K562 (cell line): ENCODE measurements around the gene LRCOL1. TPM values are rescaled to one million over a fixed set of nuclear protein-coding genes. Genes with fewer than 3 reads are reported as not detected.

Source experiments
- ATAC-seq: fragments of 200-7000 bp; cut with Tn5 transposase; 3 replicates; pipeline ENCODE4 v1.9.1; 2020; ENCODE audit warnings: moderate library complexity
- BruUV-seq: library from RNA; stranded (reverse); fragments of 400-500 nt; replicated peaks from 2 replicates; lab custom pipeline; 2021; lab: Mats Ljungman, UMichigan
- CTCF ChIA-PET: fragments of 300-600 bp; formaldehyde crosslinking; extraction: SDS; loops from one replicate; lab custom pipeline; 2021; ENCODE audit warnings: low intra/inter-chr PET ratio; lab: Yijun Ruan, JAX
- POLR2A ChIA-PET: fragments of 300-600, 350-650 bp; sonication (Branson Sonifier 250); formaldehyde crosslinking; extraction: SDS; loops from one replicate; lab custom pipeline; 2021; ENCODE audit warnings: antibody characterized with exemption, inconsistent platforms; lab: Yijun Ruan, JAX
- DNase-seq, 4 experiments: peaks; one replicate each; pipeline versions ENCODE4 v3.0.0 to v3.0.0-alpha.2; 2011 to 2018; ENCODE audit warnings: low spot score in 3 of 4, mixed read lengths in 3 of 4; ENCODE audit errors: extremely low read depth in 1 of 4
- FAIRE-seq: peaks from 2 replicates; lab custom pipeline; 2011; peaks lifted over from hg19 to GRCh38; lab: Jason Lieb, UNC
- H2AFZ ChIP-seq: 2 replicates; pipeline ENCODE4 v1.6.0; 2011; ENCODE audit warnings: low read depth, low read length, control low read depth, inconsistent platforms
- H3K27ac ChIP-seq: fragments of 200-600 bp; 3 replicates; pipeline ENCODE4 v1.8.0; 2011; ENCODE audit warnings: low read depth, mild to moderate bottlenecking, control low read depth, inconsistent platforms, low read length, moderate library complexity, mixed read lengths; ENCODE audit errors: extremely low read depth
- H3K27me3 ChIP-seq, 2 experiments: fragments of 300-600 bp in 1 of 2; 2 replicates in 1 of 2; 3 replicates in 1 of 2; pipeline versions ENCODE4 v1.6.0 to v1.8.0; 2011; ENCODE audit warnings: inconsistent platforms in 2 of 2, low read length in 2 of 2, mild to moderate bottlenecking in 1 of 2, mixed read lengths in 1 of 2, moderate library complexity in 1 of 2; ENCODE audit not compliant: control insufficient read depth in 2 of 2, insufficient read depth in 2 of 2
- H3K36me3 ChIP-seq: fragments of 300-600 bp; 3 replicates; pipeline ENCODE4 v1.8.0; 2011; ENCODE audit warnings: mild to moderate bottlenecking, low read length, inconsistent platforms; ENCODE audit not compliant: control insufficient read depth, insufficient read depth
- H3K4me1 ChIP-seq, 2 experiments: fragments of 200-600 bp in 1 of 2; replicated peaks in 1 of 2; 2 replicates in 1 of 2; 3 replicates in 1 of 2; pipeline versions ENCODE4 v1.5.1 to v1.8.0; 2011; ENCODE audit warnings: inconsistent platforms in 2 of 2, low read length in 2 of 2, mild to moderate bottlenecking in 1 of 2, mixed read lengths in 1 of 2, moderate library complexity in 1 of 2; ENCODE audit not compliant: control insufficient read depth in 2 of 2, insufficient read depth in 2 of 2
- H3K4me2 ChIP-seq: 2 replicates; pipeline ENCODE4 v1.6.1; 2011; ENCODE audit warnings: low read length, control low read depth, inconsistent platforms, mixed read lengths; ENCODE audit not compliant: insufficient read depth
- H3K4me3 ChIP-seq: fragments of 200-600 bp; sonication (generic), shearing (Covaris generic); 2 replicates; pipeline ENCODE4 v1.5.1; 2016; ENCODE audit warnings: control low read depth, inconsistent platforms
- H3K79me2 ChIP-seq: fragments of 200-600 bp; 3 replicates; pipeline ENCODE4 v1.8.0; 2011; ENCODE audit warnings: low read length, inconsistent platforms; ENCODE audit not compliant: control insufficient read depth, insufficient read depth
- H3K9ac ChIP-seq, 2 experiments: 2 replicates each; pipeline versions ENCODE4 v1.6.0 to v1.6.1; 2011; ENCODE audit warnings: low read depth in 2 of 2, low read length in 2 of 2, control low read depth in 1 of 2, inconsistent platforms in 1 of 2, mild to moderate bottlenecking in 1 of 2, mixed read lengths in 1 of 2; ENCODE audit not compliant: insufficient read depth in 1 of 2
- H3K9me1 ChIP-seq: one replicate; pipeline ENCODE4 v1.6.0; 2011; ENCODE audit warnings: inconsistent platforms, mild to moderate bottlenecking, low read length, moderate library complexity; ENCODE audit not compliant: control insufficient read depth, insufficient read depth
- H3K9me3 ChIP-seq: replicated peaks from 2 replicates; pipeline ENCODE4 v1.5.1; 2011; ENCODE audit warnings: low read depth, low read length, inconsistent platforms; ENCODE audit not compliant: control insufficient read depth, insufficient read depth
- H4K20me1 ChIP-seq: replicated peaks from 2 replicates; pipeline ENCODE4 v1.6.1; 2011; ENCODE audit warnings: low read length, inconsistent platforms, mixed read lengths; ENCODE audit not compliant: control insufficient read depth, insufficient read depth
- CBFA2T2 ChIP-seq: fragments of 450-650 bp; conservative IDR thresholded peaks from 2 replicates; pipeline ENCODE4 v1.6.1; 2017; ENCODE audit warnings: mild to moderate bottlenecking
- E2F3 ChIP-seq: fragments of 250-450 bp; sonication (Bioruptor Pico); IDR thresholded peaks from 2 replicates; pipeline ENCODE4 v1.4.0; 2020; ENCODE audit warnings: mild to moderate bottlenecking
- EWSR1 ChIP-seq: fragments of 450-650 bp; IDR thresholded peaks from 2 replicates; pipeline ENCODE4 v1.6.1; 2018; ENCODE audit warnings: borderline replicate concordance, mild to moderate bottlenecking, low read depth, moderate library complexity; ENCODE audit not compliant: partially characterized antibody
- GATAD2B ChIP-seq: fragments of 450-650 bp; IDR thresholded peaks from 2 replicates; pipeline ENCODE4 v1.6.1; 2017; ENCODE audit warnings: mild to moderate bottlenecking, borderline replicate concordance
- KDM1A ChIP-seq, 2 experiments: fragments of 450-650 bp; IDR thresholded peaks; 2 replicates each; pipeline ENCODE4 v1.6.1; 2016; ENCODE audit warnings: mild to moderate bottlenecking in 2 of 2
- NR4A1 ChIP-seq, 2 experiments: fragments of 250-450 bp in 1 of 2; fragments of 450-650 bp in 1 of 2; sonication (Bioruptor Pico) in 1 of 2; IDR thresholded peaks; 2 replicates each; pipeline versions ENCODE4 v1.4.0 to v1.6.1; 2016 to 2020; ENCODE audit warnings: mild to moderate bottlenecking in 2 of 2, missing compliant biosample characterization in 1 of 2, missing genetic modification characterization in 1 of 2, moderate library complexity in 1 of 2
- NUFIP1 ChIP-seq: fragments of 450-650 bp; IDR thresholded peaks from 2 replicates; pipeline ENCODE4 v1.6.1; 2018; ENCODE audit not compliant: partially characterized antibody
- POLR2B ChIP-seq: fragments of 450-650 bp; IDR thresholded peaks from 2 replicates; pipeline ENCODE4 v1.6.1; 2018; ENCODE audit warnings: low read depth; ENCODE audit not compliant: partially characterized antibody
- RBM25 ChIP-seq: fragments of 200-400 bp; formaldehyde crosslinking; IDR thresholded peaks from 2 replicates; pipeline ENCODE4 v1.6.1; 2018; ENCODE audit warnings: low read length, low read depth, moderate library complexity; ENCODE audit not compliant: severe bottlenecking
- RFX5 ChIP-seq: IDR thresholded peaks from 2 replicates; pipeline ENCODE4 v1.6.1; 2011; ENCODE audit warnings: low read depth, mild to moderate bottlenecking, improper control_type of control experiment, low read length
- TARDBP ChIP-seq: fragments of 450-650 bp; IDR thresholded peaks from 2 replicates; pipeline ENCODE4 v1.6.1; 2016
- TOE1 ChIP-seq, 2 experiments: fragments of 450-650 bp in 1 of 2; sonication (generic) in 1 of 2; formaldehyde crosslinking in 1 of 2; IDR thresholded peaks; 2 replicates each; pipeline versions ENCODE4 v1.7.1 to v1.8.0; 2016 to 2022; ENCODE audit warnings: borderline replicate concordance in 2 of 2, mild to moderate bottlenecking in 2 of 2, antibody characterized with exemption in 1 of 2, inconsistent platforms in 1 of 2, low read depth in 1 of 2, missing genetic modification reagents in 1 of 2, moderate library complexity in 1 of 2
- ZNF212 ChIP-seq: fragments of 450-650 bp; formaldehyde crosslinking; IDR thresholded peaks from 2 replicates; pipeline ENCODE4 v1.4.0; 2020; ENCODE audit warnings: mild to moderate bottlenecking
- WGBS: fragments of 100-300 bp; shearing (Covaris generic); methylation state at CpG from one replicate; pipeline ENCODE4 v1.1.6; 2016; ENCODE audit warnings: low coverage, mixed read lengths; ENCODE audit not compliant: insufficient coverage; ENCODE audit errors: missing lambda C conversion rate; 5-methylcytosine and 5-hydroxymethylcytosine counted together
- in situ Hi-C: fragments of 300-500 bp; cut with MboI; formaldehyde crosslinking; loops from 4 replicates; pipeline ENCODE4 v1.15.0; 2018; ENCODE audit warnings: inconsistent platforms, mixed read lengths
- intact Hi-C: fragments of 100-400 bp; cut with micrococcal nuclease; formaldehyde crosslinking; loops from 2 replicates; pipeline ENCODE4 v1.14.2; 2022
- polyA plus RNA-seq, 8 experiments: library from polyadenylated mRNA; depleted of rRNA in 4 of 8; stranded (reverse) in 5 of 8; unstranded in 3 of 8; fragments of >200 nt; fragmentation: Nextera tagmentation in 2 of 8; fragmentation: Illumina TruSeq in 1 of 8; extraction: Ambion mirVana in 2 of 8; extraction: Trizol in 1 of 8; gene quantifications; 2 replicates each; pipeline versions ENCODE4 v1.2.1 to v1.2.3, GENCODE V29; 2011 to 2014; ENCODE audit warnings: inconsistent platforms in 1 of 8, missing spikeins in 1 of 8
- total RNA-seq, 7 experiments: library from RNA; depleted of rRNA in 6 of 7; stranded (reverse); fragments of >200 nt in 6 of 7; fragmentation: Illumina TruSeq in 2 of 7; extraction: Trizol in 2 of 7; gene quantifications; 2 replicates each; pipeline versions ENCODE4 v1.2.1 to v1.2.3, GENCODE V29; 2011 to 2021; ENCODE audit warnings: low replicate concordance in 1 of 7
- TF ChIP-seq, protein P1 (sequence below): fragments of 450-650 bp; conservative IDR thresholded peaks from 2 replicates; pipeline ENCODE4 v1.6.1; 2016; ENCODE audit warnings: missing genetic modification characterization, low read depth, mild to moderate bottlenecking, missing compliant biosample characterization, moderate library complexity

Gene LRCOL1
- total and polyA plus RNA-seq, 9 of the 15 experiments (the other 6 are each of a cell fraction or from before 2014, with no cell fraction given) = not detected

DNA sequence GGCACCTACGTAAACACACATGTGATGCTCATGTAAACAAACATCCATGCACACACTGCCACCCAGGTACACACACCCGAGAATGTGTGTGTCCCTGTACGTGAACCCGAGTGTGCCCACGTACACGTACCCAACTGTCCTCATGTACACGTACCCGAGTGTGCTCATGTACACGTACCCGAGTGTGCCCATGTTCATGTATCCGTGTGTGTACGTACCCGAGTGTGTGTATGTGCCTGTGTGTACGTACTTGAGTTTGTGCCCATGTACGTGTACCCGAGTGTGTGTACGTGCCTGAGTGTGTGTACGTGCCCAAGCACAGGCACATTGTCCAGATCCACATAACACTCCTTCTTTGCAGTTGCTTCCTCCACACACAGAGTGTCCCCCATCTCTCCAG, 45.0 kb downstream of the LRCOL1 start:
- no peak for DNase-seq
- peaks cover 67% of the 10 kb centered on the region; the same call in 2 of the 3 replicates for H3K36me3 ChIP-seq
- peaks cover 6 to 52% of the 10 kb centered on the region in 2 experiments; a peak in 2 of 5 replicates for H3K4me1 ChIP-seq
- H3K9me3 ChIP-seq = no peaks in the 10 kb centered on the region
- H3K79me2 ChIP-seq = peaks cover 52% of the 10 kb centered on the region
- no TSS peak for BruUV-seq
- H2AFZ ChIP-seq = no peak overlapping the region
- H3K9ac ChIP-seq = no peak overlapping the region
- H3K9me1 ChIP-seq = peaks cover 5% of the 10 kb centered on the region
- ChIA-PET POLR2A (no interaction called here), CTCF (no interaction called here)
- H4K20me1 ChIP-seq = peaks cover 10% of the 10 kb centered on the region; the same call in 1 of the 2 replicates
- no peak overlapping the region for H3K4me3 ChIP-seq
- no peak for ATAC-seq
- no peaks in the 10 kb centered on the region for H3K27me3 ChIP-seq
- FAIRE-seq = peak; percentile 19
- no peak overlapping the region for H3K27ac ChIP-seq
- in situ Hi-C loops = loop anchor here (10.0 kb wide), 1 partner anchor 871 kb away; no protein-coding TSS in a partner anchor
- H3K4me2 ChIP-seq = no peak overlapping the region
- intact Hi-C loops = no loop called here
- TF ChIP-seq NUFIP1 (no peak), KDM1A (IDR thresholded peaks at IDR 0.05) (peak in 1 of 2 experiments; percentile 52; a peak in 1 of 4 replicates), RBM25 (no peak)
- WGBS = 96% methylated on average over 15 of the region's 18 CpGs

DNA sequence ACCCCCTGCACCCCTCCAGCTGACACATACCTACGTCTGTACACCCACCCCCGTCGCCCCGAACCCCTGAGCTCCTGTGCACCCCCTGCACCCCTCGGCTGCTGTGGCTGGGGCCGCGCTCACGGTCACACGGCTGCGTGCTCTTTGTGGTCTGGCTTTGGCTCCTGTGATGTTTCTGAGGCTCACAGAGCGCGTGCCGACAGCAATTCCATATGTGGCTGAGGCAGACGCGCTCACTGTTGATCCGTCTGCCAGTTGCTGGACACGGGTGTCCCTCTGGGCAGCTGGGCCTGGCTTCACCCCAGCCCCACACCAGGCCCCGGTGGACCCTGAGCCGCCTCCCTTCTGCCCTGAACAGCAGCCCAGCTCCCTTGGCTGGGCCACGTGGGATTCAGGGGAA, 46.5 kb downstream of the LRCOL1 start:
- CTCF ChIA-PET = no interaction called here
- H3K9me1 ChIP-seq = peaks cover 5% of the 10 kb centered on the region
- H3K4me3 ChIP-seq = no peak overlapping the region
- H3K79me2 ChIP-seq = peaks cover 56% of the 10 kb centered on the region
- peaks cover 10% of the 10 kb centered on the region; the same call in 1 of the 2 replicates for H4K20me1 ChIP-seq
- no peaks in the 10 kb centered on the region for H3K27me3 ChIP-seq
- FAIRE-seq = no peak
- H2AFZ ChIP-seq = no peak overlapping the region
- in situ Hi-C loops = loop anchor here (10.0 kb wide), 1 partner anchor 869 kb away; no protein-coding TSS in a partner anchor
- H3K4me1 ChIP-seq = peaks cover 6 to 66% of the 10 kb centered on the region in 2 experiments; a peak in 2 of 5 replicates
- TF ChIP-seq TOE1 (IDR thresholded peaks at IDR 0.05; ENCODE audit: borderline replicate concordance) = no peak
- TF ChIP-seq TOE1 (CRISPR knock-in tag; IDR thresholded peaks at IDR 0.05; ENCODE audit: borderline replicate concordance, low read depth) = no peak
- TF ChIP-seq TARDBP = no peak
- TF ChIP-seq, protein P1, sequence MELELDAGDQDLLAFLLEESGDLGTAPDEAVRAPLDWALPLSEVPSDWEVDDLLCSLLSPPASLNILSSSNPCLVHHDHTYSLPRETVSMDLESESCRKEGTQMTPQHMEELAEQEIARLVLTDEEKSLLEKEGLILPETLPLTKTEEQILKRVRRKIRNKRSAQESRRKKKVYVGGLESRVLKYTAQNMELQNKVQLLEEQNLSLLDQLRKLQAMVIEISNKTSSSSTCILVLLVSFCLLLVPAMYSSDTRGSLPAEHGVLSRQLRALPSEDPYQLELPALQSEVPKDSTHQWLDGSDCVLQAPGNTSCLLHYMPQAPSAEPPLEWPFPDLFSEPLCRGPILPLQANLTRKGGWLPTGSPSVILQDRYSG = no peak
- TF ChIP-seq EWSR1 = no peak
- no peak for TF ChIP-seq E2F3 (CRISPR knock-in tag)
- TF ChIP-seq RFX5 = no peak
- no peak for TF ChIP-seq POLR2B
- no peak for TF ChIP-seq NR4A1 (CRISPR knock-in tag; IDR thresholded peaks at IDR 0.05)
- no peak for TF ChIP-seq NR4A1 (tag; IDR thresholded peaks at IDR 0.05)
- no peak for TF ChIP-seq ZNF212 (CRISPR knock-in tag)
- TF ChIP-seq CBFA2T2 = no peak
- TF ChIP-seq GATAD2B = no peak
- TF ChIP-seq, all 486 proteins: peak for 0
- Histone ChIP-seq H3K4me2 (no peak overlapping the region), H3K9me3 (no peaks in the 10 kb centered on the region), H3K9ac (no peak overlapping the region), H3K27ac (no peak overlapping the region), H3K36me3 (peaks cover 58% of the 10 kb centered on the region; the same call in 2 of the 3 replicates)
- 97% methylated on average over 15 of the region's 20 CpGs for WGBS
- ATAC-seq (no peak), DNase-seq (no peak)
- intact Hi-C loops = no loop called here
- no TSS peak for BruUV-seq
- POLR2A ChIA-PET = interaction anchor here (0.6 kb wide), 1 partner anchor 42 kb away, joined by 3 read pairs; no protein-coding TSS in a partner anchor
